HG03095 (cell line): ENCODE measurements around the gene OPN4.
A peak's percentile ranks its signal among the peaks of the same experiment; 100 is the strongest.

Experiments used
- ATAC-seq: cut with Tn5 transposase; IDR thresholded peaks from one replicate; pipeline ENCODE4 v1.9.1; 2021; ENCODE audit warnings: moderate library complexity; ENCODE audit not compliant: unreplicated experiment

The OPN4 gene

GRCh38 chr10:86677374-86677773 lies 23.0 kb downstream of the OPN4 start:
- ATAC-seq, result no peak

DNA sequence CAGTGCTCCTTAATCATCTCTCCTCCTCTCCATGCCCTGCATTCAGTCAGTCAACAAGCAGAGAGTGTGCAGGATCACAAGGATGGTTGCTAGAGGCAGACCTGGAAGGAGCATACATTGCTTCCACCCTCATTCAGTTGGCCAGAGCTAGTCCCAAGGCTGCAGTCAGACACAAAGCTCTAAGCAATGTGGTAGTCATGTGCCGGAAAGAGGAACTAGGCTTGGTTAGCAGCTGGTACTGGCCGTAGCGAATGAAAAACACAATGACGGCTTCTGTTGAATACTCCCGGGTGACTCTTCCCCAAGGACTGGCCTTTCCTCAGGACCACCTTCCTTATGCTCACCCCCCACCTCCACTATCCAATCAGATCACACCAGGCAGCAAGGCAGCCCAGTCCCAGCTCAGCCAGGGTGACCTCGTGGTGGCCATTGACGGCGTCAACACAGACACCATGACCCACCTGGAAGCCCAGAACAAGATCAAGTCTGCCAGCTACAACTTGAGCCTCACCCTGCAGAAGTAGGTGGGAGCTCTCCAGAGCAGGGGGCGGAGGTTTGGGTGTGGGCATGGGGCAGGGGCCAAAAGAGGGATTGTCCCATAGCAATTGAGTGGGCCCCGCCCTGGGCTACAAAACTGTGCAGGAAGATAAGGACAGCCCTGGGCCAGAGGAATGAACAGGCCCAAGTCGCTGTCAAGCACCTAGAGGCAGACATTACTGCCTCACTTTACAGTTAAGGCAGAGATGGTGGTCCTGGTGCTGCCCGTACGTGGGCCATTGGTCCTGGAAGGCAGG lies 24.8 kb downstream of the OPN4 start:
- ATAC-seq, result no peak

DNA sequence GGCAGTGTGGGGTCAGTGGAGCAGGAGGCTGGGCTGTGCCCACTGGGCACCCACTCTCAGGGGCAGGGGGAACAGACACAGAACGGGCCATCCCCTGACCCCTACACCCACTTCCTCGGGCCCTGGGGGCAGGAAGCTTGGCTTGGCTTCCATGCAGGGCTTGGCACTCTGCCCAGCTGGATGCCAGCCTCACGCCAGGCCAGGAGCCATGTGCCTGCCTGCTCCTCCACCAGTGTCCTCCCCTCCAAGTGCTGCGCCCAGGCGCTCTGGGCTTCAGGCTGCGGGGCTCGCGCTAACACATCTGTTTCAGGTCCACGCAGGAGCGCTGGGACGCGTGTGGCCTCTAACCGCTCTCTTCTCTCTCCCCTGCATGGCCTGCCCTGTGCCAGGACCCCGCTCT lies 26.7 kb downstream of the OPN4 start:
- no peak for ATAC-seq

- ATAC-seq, result no peak
Measured at GRCh38 chr10:86681722-86682386, 27.5 kb downstream of the OPN4 start.

DNA sequence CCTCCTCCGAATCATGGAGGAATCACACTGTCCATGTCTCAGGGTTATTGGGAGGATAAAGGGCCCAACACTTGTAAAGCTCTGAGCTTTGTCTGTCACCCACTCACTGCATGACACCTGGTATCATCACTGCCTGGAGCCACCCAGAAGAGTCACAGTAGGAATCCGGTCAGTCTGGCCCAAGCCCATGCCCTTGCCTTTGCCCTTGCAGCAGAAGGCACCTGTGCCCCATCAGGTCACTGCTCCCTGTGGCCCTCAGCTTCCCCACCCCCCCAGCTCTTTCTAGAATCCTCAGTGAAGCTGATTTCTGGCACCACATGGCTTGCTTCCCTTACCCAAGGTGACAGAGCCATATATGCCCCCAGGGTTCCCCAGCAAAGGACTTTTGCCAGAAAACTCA lies 28.3 kb downstream of the OPN4 start:
- ATAC-seq, result no peak

- no peak for ATAC-seq
Measured at GRCh38 chr10:86684331-86685097, 30.2 kb downstream of the OPN4 start.

DNA sequence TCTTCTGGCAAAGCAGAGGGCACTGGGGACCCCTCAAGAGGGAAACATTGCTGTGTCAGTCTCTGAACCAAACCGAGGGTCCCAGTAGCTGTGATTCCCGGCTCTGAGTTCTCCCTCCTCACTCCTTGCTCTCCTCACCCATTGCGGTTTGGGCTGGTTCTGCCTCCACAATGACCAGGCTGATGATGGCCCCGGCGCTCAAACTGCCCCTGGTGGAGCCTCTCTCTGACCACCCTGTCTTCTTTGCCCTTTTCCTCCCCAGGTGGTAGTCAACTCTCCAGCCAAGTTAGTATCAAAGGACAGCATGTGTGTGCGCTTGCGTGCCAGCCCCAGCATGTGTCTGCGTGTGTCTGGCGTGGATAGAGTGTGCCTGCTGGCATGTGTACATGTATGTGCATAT lies 31.1 kb downstream of the OPN4 start:
- no peak for ATAC-seq

DNA sequence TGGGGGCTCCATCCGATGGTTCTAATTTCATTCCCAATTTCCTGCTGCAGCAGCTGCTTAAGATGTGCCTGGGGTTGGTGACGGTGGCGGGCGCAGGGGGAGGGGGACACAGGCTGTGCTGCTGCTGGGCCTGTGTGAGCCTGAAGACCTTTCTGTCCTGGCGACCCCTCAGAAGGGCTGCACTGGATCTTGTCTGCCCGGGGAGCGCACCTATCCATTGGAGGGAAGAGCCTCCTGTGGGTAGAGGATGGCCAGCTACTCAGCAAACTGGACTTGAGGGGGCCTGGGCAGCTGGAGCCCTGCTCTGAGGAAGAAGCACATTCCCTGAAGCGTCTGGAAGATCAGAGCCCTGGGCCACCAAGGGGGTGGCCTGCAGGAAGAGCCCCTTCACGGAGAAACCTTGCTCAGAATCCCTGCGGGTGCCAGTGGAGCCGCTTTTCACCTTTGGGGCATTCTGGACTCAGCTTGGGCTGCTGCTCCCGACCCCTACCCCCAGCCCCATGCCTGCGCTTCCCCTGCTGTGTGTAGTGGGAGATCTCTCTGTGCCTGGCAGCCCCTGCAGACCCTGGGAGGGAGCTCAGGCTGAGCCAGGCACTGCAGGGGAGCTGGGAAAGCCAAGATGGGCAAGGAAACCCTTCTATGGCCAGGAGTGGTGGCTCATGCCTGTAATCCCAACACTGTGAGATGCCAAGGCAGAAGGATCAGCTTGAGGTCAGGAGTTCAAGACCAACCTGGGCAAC lies 31.7 kb downstream of the OPN4 start:
- ATAC-seq, result no peak

DNA sequence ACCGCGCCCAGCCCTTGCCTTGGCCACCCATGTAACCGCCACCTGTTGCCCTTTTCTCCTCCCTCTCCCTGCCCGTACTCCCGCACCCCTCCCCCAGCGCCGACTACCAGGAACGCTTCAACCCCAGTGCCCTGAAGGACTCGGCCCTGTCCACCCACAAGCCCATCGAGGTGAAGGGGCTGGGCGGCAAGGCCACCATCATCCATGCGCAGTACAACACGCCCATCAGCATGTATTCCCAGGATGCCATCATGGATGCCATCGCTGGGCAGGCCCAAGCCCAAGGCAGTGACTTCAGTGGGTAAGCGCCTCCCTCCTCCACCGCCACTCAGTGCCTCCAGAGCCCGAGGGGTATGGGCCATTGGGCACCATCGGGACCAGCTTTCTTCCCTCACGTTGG lies 32.6 kb downstream of the OPN4 start:
- no peak for ATAC-seq

DNA sequence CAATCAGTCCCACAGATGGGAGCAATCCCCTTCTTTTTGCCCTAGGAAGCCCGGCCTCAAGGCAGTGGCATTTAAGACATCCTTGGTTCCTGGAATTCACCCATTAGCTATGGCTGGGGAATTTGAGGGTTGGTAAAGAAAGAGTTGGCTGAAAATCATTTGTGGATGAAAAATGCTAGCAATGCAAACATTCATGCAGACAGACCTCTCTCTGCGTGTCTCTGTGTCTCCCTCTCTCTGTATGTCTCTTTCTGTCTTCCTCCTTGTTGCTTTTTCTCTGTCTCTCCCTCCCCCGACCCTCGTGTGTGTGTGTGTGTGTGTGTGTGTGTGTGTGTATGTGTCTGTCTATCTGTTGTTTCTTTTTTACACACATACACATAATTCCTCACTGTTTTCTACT lies 33.4 kb downstream of the OPN4 start:
- no peak for ATAC-seq

- ATAC-seq, result peak; percentile 64
Measured at GRCh38 chr10:86688398-86688921, 34.1 kb downstream of the OPN4 start.

GRCh38 chr10:86689146-86689545 lies 34.8 kb downstream of the OPN4 start:
- no peak for ATAC-seq

DNA sequence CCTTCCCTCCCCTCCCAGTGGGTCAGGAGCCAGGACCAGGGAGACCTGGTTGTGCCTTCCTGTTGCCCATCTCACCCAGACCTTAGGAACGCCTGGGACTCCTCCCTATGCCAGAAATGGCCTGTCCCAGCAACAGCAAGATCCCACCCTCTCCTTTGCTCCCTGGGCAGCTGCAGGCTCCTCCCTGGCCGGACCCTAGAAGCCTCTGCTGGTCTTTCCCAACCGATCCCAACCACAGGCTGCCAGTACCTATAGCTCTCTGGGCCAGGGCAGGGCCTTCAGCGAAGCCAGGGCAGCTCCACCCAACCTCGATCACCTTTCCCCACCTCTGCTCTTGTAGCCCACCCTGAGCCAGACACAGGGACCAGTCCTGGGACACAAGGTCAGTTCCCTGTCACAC lies 35.9 kb downstream of the OPN4 start:
- no peak for ATAC-seq

- ATAC-seq, result no peak
Measured at GRCh38 chr10:86690657-86691084, 36.3 kb downstream of the OPN4 start.

DNA sequence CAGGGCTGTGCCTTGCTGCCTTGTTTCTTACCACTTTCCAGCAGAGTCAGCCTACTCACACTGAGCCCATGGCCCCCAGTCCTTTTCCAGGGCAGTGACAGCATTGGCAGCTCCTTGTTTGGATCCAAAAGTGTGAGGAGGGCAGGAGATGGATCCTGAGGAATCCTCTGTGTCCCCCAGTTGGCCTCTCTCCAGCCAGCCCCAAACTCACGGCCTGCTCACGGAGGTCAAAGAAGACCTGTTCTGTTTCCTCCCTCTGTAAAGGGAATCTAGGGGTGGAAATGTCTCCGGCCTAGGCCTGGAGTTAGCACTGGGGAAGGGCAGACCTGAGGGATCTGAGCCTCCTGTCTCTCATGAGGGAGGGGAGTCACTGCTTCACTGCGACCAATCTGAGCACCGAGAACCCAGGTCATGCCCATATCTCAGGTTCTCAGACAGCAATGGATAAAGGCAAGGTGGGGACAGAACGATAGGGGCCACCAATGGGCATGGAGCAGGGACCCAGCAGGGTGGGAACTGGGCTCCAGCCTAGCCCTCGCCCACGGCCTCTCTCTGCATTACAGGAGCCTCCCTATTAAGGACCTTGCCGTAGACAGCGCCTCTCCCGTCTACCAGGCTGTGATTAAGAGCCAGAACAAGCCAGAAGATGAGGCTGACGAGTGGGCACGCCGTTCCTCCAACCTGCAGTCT lies 37.1 kb downstream of the OPN4 start:
- ATAC-seq, result no peak

- no peak for ATAC-seq
Measured at GRCh38 chr10:86692023-86692514, 37.7 kb downstream of the OPN4 start.

- no peak for ATAC-seq
Measured at GRCh38 chr10:86692664-86693063, 38.3 kb downstream of the OPN4 start.

GRCh38 chr10:86693275-86693674 lies 38.9 kb downstream of the OPN4 start:
- ATAC-seq, result no peak

- no peak for ATAC-seq
Measured at GRCh38 chr10:86693721-86694369, 39.5 kb downstream of the OPN4 start.
